Measurements from ENCODE around the gene RASL10A. TPM values are rescaled to one million over a fixed set of nuclear protein-coding genes. Genes with fewer than 3 reads are reported as not detected.

The RASL10A gene
- total RNA-seq, 1 donor from 2014 or later, result 1.4 TPM

DNA sequence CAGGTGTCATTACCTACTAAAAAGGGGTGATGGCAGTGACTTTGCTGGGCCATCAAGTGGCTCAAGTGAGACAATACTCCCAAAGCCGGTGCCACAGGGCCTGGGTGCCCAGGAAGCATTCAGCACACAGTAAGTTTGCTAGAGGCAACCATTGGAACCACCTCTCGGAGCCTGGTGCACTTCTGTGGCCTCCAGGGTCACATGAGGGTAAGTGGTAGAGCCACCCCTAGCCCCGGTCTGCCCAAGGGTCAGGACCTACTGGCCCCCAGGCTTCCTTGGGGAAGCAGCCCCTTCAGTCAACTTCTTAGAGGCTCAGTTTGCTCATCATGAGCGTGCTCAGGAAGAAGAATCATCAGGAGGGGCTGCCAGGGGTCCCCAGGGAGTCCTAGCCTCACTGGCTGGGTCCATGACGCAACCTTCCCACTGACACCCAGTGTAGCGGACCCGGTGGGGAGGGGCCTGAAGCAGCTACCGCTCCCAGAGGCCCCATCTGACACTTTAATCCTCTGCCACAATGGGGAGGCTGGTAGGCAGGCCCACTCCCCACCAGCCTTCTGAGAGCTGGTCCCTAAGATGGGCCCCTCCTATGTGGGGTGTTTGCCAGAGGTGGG lies 17.5 kb upstream of the RASL10A start:
- Histone ChIP-seq H3K4me1 (peaks cover 23% of the 10 kb centered on the region), H3K9me3 (replicated peaks) (no peaks in the 10 kb centered on the region)
- intact Hi-C loops (cut with micrococcal nuclease), result no loop called here

DNA sequence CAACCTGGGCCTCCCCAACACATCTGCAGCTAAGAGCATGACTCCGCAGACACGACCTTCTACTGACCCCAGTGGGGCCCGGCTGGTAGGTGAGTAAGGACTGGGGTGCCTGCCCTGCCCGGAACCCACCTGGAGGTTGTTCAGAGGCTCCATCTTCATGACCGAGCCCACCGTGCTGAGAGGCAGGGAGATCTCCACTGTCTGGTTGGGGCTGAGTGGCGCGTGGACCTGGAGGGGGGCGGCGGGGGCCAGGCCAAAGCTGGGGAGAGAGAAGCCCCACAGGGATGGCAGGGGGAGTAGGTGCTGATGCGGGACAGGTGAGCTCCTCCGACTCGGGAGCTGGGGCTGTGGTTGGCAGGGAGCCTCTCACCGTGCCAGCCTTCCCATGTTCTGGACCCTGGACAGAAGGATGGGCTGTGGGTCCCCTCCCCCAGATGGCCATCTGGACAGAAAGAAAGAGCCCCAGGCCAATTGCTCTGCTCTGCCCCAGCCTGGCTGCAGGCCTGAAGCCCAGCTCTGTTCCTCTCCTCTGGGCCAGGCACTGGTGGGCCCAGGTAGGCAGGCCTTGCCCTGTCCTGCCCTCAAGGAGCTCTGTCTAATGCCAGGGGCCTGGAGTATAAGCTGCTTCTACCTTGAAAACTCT lies 16.3 kb upstream of the RASL10A start:
- Histone ChIP-seq H3K36me3 (peaks cover 85% of the 10 kb centered on the region), H3K9me3 (replicated peaks) (no peaks in the 10 kb centered on the region), H3K27me3 (ENCODE audit: low read depth) (no peaks in the 10 kb centered on the region), H3K4me1 (peaks cover 11% of the 10 kb centered on the region), H3K4me3 (no peak overlapping the region), H3K27ac (replicated peaks) (no peak overlapping the region)
- TF ChIP-seq, protein P1, sequence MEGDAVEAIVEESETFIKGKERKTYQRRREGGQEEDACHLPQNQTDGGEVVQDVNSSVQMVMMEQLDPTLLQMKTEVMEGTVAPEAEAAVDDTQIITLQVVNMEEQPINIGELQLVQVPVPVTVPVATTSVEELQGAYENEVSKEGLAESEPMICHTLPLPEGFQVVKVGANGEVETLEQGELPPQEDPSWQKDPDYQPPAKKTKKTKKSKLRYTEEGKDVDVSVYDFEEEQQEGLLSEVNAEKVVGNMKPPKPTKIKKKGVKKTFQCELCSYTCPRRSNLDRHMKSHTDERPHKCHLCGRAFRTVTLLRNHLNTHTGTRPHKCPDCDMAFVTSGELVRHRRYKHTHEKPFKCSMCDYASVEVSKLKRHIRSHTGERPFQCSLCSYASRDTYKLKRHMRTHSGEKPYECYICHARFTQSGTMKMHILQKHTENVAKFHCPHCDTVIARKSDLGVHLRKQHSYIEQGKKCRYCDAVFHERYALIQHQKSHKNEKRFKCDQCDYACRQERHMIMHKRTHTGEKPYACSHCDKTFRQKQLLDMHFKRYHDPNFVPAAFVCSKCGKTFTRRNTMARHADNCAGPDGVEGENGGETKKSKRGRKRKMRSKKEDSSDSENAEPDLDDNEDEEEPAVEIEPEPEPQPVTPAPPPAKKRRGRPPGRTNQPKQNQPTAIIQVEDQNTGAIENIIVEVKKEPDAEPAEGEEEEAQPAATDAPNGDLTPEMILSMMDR (IDR thresholded peaks at IDR 0.05; ENCODE audit: borderline replicate concordance), result no peak
- intact Hi-C loops (cut with micrococcal nuclease), result no loop called here
- DNase-seq, result no peak

More for the DNA sequence above, 17.5 kb upstream of the RASL10A start:
- no peak overlapping the region for H3K27ac ChIP-seq (replicated peaks)
- no peak overlapping the region for H3K4me3 ChIP-seq
- no peak for DNase-seq
- TF ChIP-seq, protein P1 (IDR thresholded peaks at IDR 0.05; ENCODE audit: borderline replicate concordance), result no peak
- no peaks in the 10 kb centered on the region for H3K27me3 ChIP-seq (ENCODE audit: low read depth)
- peaks cover 83% of the 10 kb centered on the region for H3K36me3 ChIP-seq

DNA sequence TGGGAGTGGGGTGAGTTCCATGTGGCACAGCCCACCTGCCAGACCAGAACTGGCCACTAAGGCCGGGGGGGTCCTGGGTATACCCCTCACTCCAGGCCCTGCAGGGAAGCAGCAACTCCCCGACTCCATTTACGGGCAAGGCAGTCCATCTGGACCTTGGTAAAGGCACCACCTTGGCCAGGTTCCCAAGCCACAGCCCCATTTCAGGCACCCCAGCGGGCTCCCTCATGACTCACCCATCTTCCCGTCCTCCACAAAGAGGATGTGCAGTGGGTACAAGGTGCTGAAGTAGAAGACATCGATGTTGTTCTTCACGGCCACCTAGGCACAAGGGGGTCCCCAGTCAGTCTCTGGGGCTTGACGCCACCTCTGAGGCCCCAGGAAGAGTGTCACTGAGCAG lies 15.7 kb upstream of the RASL10A start:
- no peaks in the 10 kb centered on the region for H3K9me3 ChIP-seq (replicated peaks)
- peaks cover 11% of the 10 kb centered on the region for H3K4me1 ChIP-seq
- no peaks in the 10 kb centered on the region for H3K27me3 ChIP-seq (ENCODE audit: low read depth)
- no peak overlapping the region for H3K4me3 ChIP-seq
- intact Hi-C loops (cut with micrococcal nuclease), result no loop called here
- no peak overlapping the region for H3K27ac ChIP-seq (replicated peaks)
- TF ChIP-seq, protein P1 (IDR thresholded peaks at IDR 0.05; ENCODE audit: borderline replicate concordance), result no peak
- no peak for DNase-seq
- H3K36me3 ChIP-seq, result peaks cover 81% of the 10 kb centered on the region

DNA sequence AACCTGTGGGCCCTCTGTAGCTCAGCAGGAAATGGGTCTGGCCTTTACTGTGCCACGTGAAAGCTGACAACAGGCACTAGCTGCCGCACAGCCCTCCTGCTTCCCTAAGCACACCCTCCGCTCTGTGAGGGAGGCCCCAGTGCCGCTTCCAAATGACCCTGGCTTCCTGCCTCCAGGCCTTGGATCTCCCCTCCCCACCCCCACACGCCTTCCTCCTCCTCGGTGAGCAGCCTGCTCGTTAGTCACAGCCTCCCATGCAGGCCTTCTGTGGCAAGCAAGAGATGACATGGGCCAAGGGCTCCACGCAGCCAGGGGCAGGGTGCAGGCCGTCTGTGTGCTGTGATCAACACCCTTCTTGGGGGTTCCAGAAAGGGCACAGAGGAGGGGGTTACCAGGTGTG lies 15.3 kb upstream of the RASL10A start:
- no peak overlapping the region for H3K27ac ChIP-seq (replicated peaks)

DNA sequence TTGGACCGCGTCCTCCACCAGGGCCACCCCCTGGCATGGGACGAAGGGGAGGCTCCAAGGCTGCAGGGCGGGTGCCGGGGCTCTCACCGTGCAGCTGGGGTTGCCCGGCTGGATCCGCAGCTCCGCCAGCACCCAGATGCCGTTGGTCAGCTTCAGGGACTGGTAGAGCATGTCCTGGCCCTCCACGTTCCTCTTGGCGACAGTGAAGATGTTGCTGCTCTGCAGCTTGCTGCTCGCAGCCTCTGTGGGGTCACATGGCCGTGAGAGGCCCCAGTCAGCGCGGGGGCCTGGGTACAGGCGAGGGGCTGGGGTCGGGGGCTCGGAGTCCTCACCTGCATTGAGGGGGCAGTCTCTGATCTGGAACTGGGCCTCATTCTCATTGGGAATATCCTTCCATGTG lies 14.8 kb upstream of the RASL10A start:
- Histone ChIP-seq H3K9me3 (replicated peaks) (no peaks in the 10 kb centered on the region), H3K27ac (replicated peaks) (no peak overlapping the region), H3K27me3 (ENCODE audit: low read depth) (no peaks in the 10 kb centered on the region), H3K4me1 (peaks cover 11% of the 10 kb centered on the region), H3K36me3 (peaks cover 71% of the 10 kb centered on the region), H3K4me3 (no peak overlapping the region)
- TF ChIP-seq, protein P1 (IDR thresholded peaks at IDR 0.05; ENCODE audit: borderline replicate concordance), result no peak
- DNase-seq, result no peak
- intact Hi-C loops (cut with micrococcal nuclease), result no loop called here

More for the DNA sequence above, 15.3 kb upstream of the RASL10A start:
- intact Hi-C loops (cut with micrococcal nuclease), result no loop called here
- no peaks in the 10 kb centered on the region for H3K9me3 ChIP-seq (replicated peaks)
- H3K27me3 ChIP-seq (ENCODE audit: low read depth), result no peaks in the 10 kb centered on the region
- no peak overlapping the region for H3K4me3 ChIP-seq
- peaks cover 11% of the 10 kb centered on the region for H3K4me1 ChIP-seq
- peaks cover 76% of the 10 kb centered on the region for H3K36me3 ChIP-seq
- TF ChIP-seq, protein P1 (IDR thresholded peaks at IDR 0.05; ENCODE audit: borderline replicate concordance), result no peak
- DNase-seq, result no peak
